ENCODE data around the gene MARCHF11.

Gene MARCHF11

DNA sequence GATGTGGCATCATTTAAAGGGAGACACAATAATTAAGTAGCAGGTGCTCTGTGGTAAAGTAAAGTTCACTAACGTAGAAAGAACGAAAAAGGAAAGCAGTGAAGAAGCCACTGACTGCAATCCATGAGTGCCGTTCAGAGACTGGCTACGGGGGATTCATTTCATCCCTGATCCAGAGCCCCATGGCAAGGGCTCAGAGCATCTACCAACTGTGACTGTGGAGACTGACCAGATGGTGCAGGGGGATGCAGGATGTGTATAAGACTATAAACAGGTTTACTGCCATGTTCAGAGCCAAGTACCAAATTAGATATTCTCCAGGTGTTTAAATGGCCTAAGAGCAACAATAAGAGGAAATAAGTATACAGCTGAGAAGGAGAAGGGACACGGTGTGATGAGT is 47.7 kb downstream of the MARCHF11 start:
- no peak for DNase-seq

GRCh38 chr5:16128944-16129343 is 50.6 kb downstream of the MARCHF11 start:
- no peak for DNase-seq

- no peak for DNase-seq
Observed at GRCh38 chr5:16127865-16128544, 51.6 kb downstream of the MARCHF11 start.

GRCh38 chr5:16120579-16120978 is 59.0 kb downstream of the MARCHF11 start:
- DNase-seq: no peak

DNA sequence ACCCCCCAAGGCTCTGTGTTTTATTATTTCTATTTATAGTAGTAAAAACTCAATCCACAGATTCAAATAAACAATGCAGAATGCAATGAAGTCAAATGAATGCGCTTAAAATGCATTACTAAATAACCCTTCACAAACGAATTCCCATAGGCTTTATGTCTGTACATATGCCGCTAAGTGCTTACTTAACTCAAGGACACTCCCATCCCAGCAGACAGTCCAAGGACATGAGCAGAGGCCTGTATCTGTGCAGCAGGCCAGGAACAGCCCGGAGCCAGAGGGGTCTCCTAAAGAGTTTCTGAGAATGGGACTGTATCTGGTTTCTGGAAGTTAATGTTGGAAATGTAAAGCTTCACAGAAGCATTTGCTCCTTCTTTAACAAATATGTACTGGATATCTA is 59.8 kb downstream of the MARCHF11 start:
- no peak for DNase-seq

- no peak for DNase-seq
Observed at GRCh38 chr5:16115140-16115539, 64.5 kb downstream of the MARCHF11 start.

- no peak for DNase-seq
Observed at GRCh38 chr5:16108418-16108817, 71.2 kb downstream of the MARCHF11 start.

GRCh38 chr5:16104961-16105360 is 74.6 kb downstream of the MARCHF11 start:
- DNase-seq: no peak

GRCh38 chr5:16095612-16096011 is 84.0 kb downstream of the MARCHF11 start:
- no peak for DNase-seq

DNA sequence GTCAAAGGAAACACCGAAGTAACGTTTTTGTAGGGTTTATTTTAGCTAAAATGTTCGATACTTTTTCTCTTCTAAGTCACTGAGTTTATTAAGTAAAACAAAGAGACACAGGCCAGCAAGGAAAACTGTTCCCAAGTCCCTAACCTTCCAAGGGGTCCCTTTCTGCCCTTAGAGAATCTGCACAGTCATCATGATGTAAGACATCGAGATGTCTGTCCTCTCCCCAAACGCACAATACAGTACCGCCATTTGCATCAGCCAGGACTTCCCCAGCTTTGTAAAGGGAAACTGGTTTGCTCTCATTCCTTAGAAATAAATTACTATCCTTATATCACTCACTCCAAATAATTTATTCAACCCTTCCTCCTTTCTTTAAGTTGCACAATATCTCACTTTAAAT is 89.3 kb downstream of the MARCHF11 start:
- DNase-seq: no peak

- no peak for DNase-seq
Observed at GRCh38 chr5:16082982-16083381, 96.6 kb downstream of the MARCHF11 start.

DNA sequence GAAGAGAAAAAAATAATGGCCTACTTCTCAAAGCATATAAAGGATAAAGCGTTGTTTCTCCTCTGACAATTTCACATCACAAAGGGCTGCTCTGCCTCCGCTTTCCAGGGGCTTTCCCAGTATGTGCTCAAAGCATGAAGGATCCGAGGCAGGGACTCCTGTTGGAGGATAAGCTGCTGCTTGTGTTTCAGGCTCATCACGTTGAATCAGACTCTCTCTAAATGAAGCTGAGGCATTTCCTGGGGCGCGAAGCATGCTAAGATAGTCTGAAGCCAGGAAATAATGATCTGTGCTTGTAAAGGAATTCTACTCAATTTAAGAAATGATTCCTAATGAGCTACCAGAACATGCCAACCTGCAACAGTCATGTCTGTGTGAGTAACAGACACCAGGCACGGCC is 97.5 kb downstream of the MARCHF11 start:
- DNase-seq: no peak

- no peak for DNase-seq
Observed at GRCh38 chr5:16081376-16081955, 98.1 kb downstream of the MARCHF11 start.

DNA sequence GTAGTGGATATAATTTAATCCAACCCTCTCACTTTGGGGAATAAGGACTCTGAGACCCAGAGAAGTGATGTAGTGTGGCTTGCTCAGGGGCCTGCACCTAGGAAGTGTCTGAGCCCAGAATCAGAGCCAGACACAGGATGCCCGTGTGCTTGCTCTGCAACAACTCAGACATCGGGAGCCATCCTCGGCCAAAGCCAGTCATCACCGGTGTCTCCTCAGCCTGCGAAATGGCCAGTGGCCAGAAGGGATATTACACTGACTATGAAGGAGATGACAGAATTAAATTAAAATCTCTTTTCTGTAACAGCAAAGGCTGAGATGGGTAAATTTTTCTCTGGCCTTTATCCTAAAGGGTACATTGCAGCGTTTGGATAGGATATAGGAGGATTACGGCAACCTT is 102.9 kb downstream of the MARCHF11 start:
- DNase-seq: no peak

DNA sequence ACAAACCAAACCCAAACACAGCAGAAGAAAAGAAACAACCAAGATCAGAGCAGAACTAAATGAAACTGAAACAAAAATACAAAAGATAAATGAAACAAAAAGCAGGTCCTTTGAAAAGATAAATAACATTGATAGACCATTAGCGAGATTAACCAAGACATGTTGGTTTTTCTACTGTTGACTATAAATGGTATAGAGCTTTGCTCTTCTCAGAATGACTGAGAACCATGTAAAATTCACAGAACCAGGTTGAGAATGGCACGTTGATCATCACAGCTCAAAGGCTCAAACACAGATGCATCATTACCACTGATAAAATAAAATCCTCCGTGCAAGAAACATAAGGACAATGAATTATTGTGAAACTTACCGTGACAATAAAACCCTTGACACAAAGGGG is 105.2 kb downstream of the MARCHF11 start:
- no peak for DNase-seq

- DNase-seq: no peak
Observed at GRCh38 chr5:16072616-16073015, 107.0 kb downstream of the MARCHF11 start.

GRCh38 chr5:16067415-16067814 is 112.2 kb downstream of the MARCHF11 start:
- no peak for DNase-seq

DNA sequence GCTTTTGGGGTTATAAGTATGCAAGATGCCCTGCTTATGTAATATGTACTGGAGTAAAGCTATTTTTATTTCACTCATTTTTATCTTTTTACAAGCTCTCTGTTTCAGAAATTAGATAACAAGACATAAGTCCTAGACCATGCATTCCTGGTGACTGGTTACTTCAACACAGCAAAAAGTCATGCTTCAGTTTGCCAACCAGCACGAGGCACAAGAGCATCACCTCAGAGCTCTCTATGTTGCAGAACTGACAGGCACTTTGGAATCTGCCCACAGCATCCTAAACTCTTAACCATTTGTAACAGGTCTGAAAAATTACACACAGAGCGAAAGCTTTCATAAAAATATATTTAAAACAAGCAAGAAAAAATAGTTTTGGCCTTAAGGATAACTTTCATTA is 112.8 kb downstream of the MARCHF11 start:
- no peak for DNase-seq

GRCh38 chr5:16066320-16066719 is 113.3 kb downstream of the MARCHF11 start:
- no peak for DNase-seq

DNA sequence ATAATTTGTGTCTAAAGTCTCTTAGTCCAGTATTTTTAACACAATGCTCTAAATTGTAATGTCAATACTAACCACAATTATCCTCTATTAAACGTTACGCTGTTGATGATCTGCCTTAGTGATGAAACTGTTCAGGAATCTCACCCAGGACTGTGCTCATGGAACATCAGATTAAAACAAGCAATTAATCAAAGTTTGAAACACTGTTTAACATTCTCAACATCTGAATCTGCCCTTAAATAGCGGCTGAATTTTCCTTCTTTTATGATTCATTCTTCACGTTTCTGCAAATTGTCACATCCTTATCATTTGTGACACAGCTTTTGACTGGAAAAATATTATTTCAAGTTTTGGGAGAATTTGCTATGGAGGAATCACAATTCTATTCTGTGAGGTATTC is 113.8 kb downstream of the MARCHF11 start:
- DNase-seq: no peak

DNA sequence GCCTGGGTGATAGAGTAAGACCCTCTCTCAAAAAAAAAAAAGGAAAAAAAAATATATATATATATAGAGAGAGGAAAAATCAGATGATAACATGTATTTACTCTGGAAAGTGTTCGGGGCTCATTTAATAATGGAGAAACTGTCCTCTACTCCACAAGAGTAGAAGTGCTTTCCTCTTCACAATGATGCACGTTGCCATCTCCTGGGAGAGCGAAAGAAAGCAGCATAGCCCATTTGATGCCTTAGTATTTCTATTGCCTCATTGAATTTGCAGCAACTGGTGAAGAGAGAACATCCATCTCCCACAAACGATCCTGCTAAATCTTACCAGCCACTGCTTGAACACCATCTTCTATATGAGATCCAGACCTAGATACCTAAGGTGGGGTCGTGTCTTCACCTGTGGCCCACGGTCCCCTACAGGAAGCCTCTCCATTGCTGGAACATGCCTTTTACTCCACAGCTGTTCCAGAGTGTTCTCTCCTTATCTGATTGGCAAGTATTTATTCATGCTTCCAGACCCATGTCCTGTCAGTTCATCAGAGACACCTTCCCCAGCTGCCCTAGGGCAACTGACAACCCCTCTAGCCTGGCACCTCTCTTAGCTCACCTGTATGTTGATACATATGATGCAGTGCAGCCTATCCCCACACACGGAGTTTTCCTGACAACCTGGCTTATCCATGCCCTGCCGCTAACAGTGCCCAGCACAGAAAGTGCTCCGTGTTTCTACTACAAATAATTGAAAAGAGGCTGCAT is 115.3 kb downstream of the MARCHF11 start:
- no peak for DNase-seq

GRCh38 chr5:16061163-16061562 is 118.4 kb downstream of the MARCHF11 start:
- no peak for DNase-seq

- DNase-seq: no peak
Observed at GRCh38 chr5:16057277-16057676, 122.3 kb downstream of the MARCHF11 start.

- no peak for DNase-seq
Observed at GRCh38 chr5:16051246-16051755, 128.3 kb downstream of the MARCHF11 start.

Measured in activated CD8-positive, alpha-beta memory T cell treated with anti-CD3 and anti-CD28 coated beads, Interleukin-2, amount 50 U/mL, for 4 hours (primary cell).